ENCODE results near the gene PI4K2A. TPM values are rescaled to one million over a fixed set of nuclear protein-coding genes. Genes with fewer than 3 reads are reported as not detected.

PI4K2A gene
- 7.4 TPM for total RNA-seq
- polyA plus RNA-seq = 11.7 TPM

- Histone ChIP-seq H3K27ac (ENCODE audit: low read depth) (peak within 1 kb of the TSS; percentile 82), H3K36me3 (ENCODE audit: insufficient read depth) (peaks cover 2% of the 10 kb centered on the region), H3K4me3 (ENCODE audit: low read depth, low read length) (peak within 1 kb of the TSS; percentile 88), H3K4me1 (ENCODE audit: insufficient read depth) (no peaks in the 10 kb centered on the region)
- WGBS = 2% methylated on average over 54 of the region's 54 CpGs
- peak; percentile 96 for DNase-seq (ENCODE audit: extremely low spot score)
Measured at GRCh38 chr10:97640174-97640867, at the start of gene PI4K2A. Gene PI4K2A (plus strand): TSS chr10:97640671. CDS start chr10:97640743, 72 bp downstream.

- Histone ChIP-seq H3K27ac (ENCODE audit: low read depth) (no peak overlapping the region), H3K36me3 (ENCODE audit: insufficient read depth) (no peaks in the 10 kb centered on the region), H3K4me1 (ENCODE audit: insufficient read depth) (no peaks in the 10 kb centered on the region), H3K4me3 (ENCODE audit: low read depth, low read length) (no peak overlapping the region)
- WGBS = 65% methylated on average over 5 of the region's 5 CpGs
- no peak for DNase-seq (ENCODE audit: extremely low spot score)
Measured at GRCh38 chr10:97590748-97591495, 49.5 kb upstream of the PI4K2A start.

- WGBS = 45% methylated on average over 4 of the region's 4 CpGs
- Histone ChIP-seq H3K4me3 (ENCODE audit: low read depth, low read length) (no peak overlapping the region), H3K4me1 (ENCODE audit: insufficient read depth) (no peaks in the 10 kb centered on the region), H3K27ac (ENCODE audit: low read depth) (no peak overlapping the region), H3K36me3 (ENCODE audit: insufficient read depth) (no peaks in the 10 kb centered on the region)
- DNase-seq (ENCODE audit: extremely low spot score) = no peak
Measured at GRCh38 chr10:97593421-97593820, 47.0 kb upstream of the PI4K2A start.

GRCh38 chr10:97596101-97597082 lies 44.1 kb upstream of the PI4K2A start:
- WGBS = 46% methylated on average over 10 of the region's 10 CpGs
- H3K4me3 ChIP-seq (ENCODE audit: low read depth, low read length) = no peak overlapping the region
- no peaks in the 10 kb centered on the region for H3K4me1 ChIP-seq (ENCODE audit: insufficient read depth)
- no peaks in the 10 kb centered on the region for H3K36me3 ChIP-seq (ENCODE audit: insufficient read depth)
- no peak overlapping the region for H3K27ac ChIP-seq (ENCODE audit: low read depth)
- DNase-seq (ENCODE audit: extremely low spot score) = no peak

GRCh38 chr10:97597778-97598177 lies 42.7 kb upstream of the PI4K2A start:
- no peak for DNase-seq (ENCODE audit: extremely low spot score)
- Histone ChIP-seq H3K27ac (ENCODE audit: low read depth) (no peak overlapping the region), H3K36me3 (ENCODE audit: insufficient read depth) (no peaks in the 10 kb centered on the region), H3K4me1 (ENCODE audit: insufficient read depth) (no peaks in the 10 kb centered on the region), H3K4me3 (ENCODE audit: low read depth, low read length) (no peak overlapping the region)
- WGBS = 88% methylated on average over 2 of the region's 2 CpGs

GRCh38 chr10:97598407-97599271 lies 41.8 kb upstream of the PI4K2A start:
- Histone ChIP-seq H3K4me3 (ENCODE audit: low read depth, low read length) (no peak overlapping the region), H3K27ac (ENCODE audit: low read depth) (no peak overlapping the region), H3K36me3 (ENCODE audit: insufficient read depth) (no peaks in the 10 kb centered on the region), H3K4me1 (ENCODE audit: insufficient read depth) (no peaks in the 10 kb centered on the region)
- DNase-seq (ENCODE audit: extremely low spot score) = no peak
- 95% methylated on average over 19 of the region's 19 CpGs for WGBS

- H3K27ac ChIP-seq (ENCODE audit: low read depth) = no peak overlapping the region
- H3K4me1 ChIP-seq (ENCODE audit: insufficient read depth) = no peaks in the 10 kb centered on the region
- H3K36me3 ChIP-seq (ENCODE audit: insufficient read depth) = no peaks in the 10 kb centered on the region
- WGBS = 85% methylated on average over 6 of the region's 6 CpGs
- no peak for DNase-seq (ENCODE audit: extremely low spot score)
- no peak overlapping the region for H3K4me3 ChIP-seq (ENCODE audit: low read depth, low read length)
Measured at GRCh38 chr10:97599272-97599619, 41.2 kb upstream of the PI4K2A start.

GRCh38 chr10:97600616-97601015 lies 39.9 kb upstream of the PI4K2A start:
- H3K36me3 ChIP-seq (ENCODE audit: insufficient read depth) = no peaks in the 10 kb centered on the region
- no peak for DNase-seq (ENCODE audit: extremely low spot score)
- no peak overlapping the region for H3K4me3 ChIP-seq (ENCODE audit: low read depth, low read length)
- H3K27ac ChIP-seq (ENCODE audit: low read depth) = no peak overlapping the region
- H3K4me1 ChIP-seq (ENCODE audit: insufficient read depth) = no peaks in the 10 kb centered on the region
- 93% methylated on average over 1 of the region's 1 CpG for WGBS

- Histone ChIP-seq H3K4me1 (ENCODE audit: insufficient read depth) (no peaks in the 10 kb centered on the region), H3K27ac (ENCODE audit: low read depth) (no peak overlapping the region), H3K4me3 (ENCODE audit: low read depth, low read length) (no peak overlapping the region), H3K36me3 (ENCODE audit: insufficient read depth) (no peaks in the 10 kb centered on the region)
- 83% methylated on average over 21 of the region's 21 CpGs for WGBS
- no peak for DNase-seq (ENCODE audit: extremely low spot score)
Measured at GRCh38 chr10:97601268-97602215, 38.9 kb upstream of the PI4K2A start.

GRCh38 chr10:97607095-97607636 lies 33.3 kb upstream of the PI4K2A start:
- no peak for DNase-seq (ENCODE audit: extremely low spot score)

GRCh38 chr10:97608991-97609561 lies 31.4 kb upstream of the PI4K2A start:
- DNase-seq (ENCODE audit: extremely low spot score) = no peak

More at GRCh38 chr10:97607095-97607636, 33.3 kb upstream of the PI4K2A start:
- H3K4me3 ChIP-seq (ENCODE audit: low read depth, low read length) = no peak overlapping the region
- WGBS = 93% methylated on average over 5 of the region's 5 CpGs
- H3K36me3 ChIP-seq (ENCODE audit: insufficient read depth) = no peaks in the 10 kb centered on the region
- no peak overlapping the region for H3K27ac ChIP-seq (ENCODE audit: low read depth)
- no peaks in the 10 kb centered on the region for H3K4me1 ChIP-seq (ENCODE audit: insufficient read depth)

More at GRCh38 chr10:97608991-97609561, 31.4 kb upstream of the PI4K2A start:
- no peak overlapping the region for H3K4me3 ChIP-seq (ENCODE audit: low read depth, low read length)
- WGBS = 70% methylated on average over 13 of the region's 13 CpGs
- H3K27ac ChIP-seq (ENCODE audit: low read depth) = no peak overlapping the region
- H3K36me3 ChIP-seq (ENCODE audit: insufficient read depth) = no peaks in the 10 kb centered on the region
- H3K4me1 ChIP-seq (ENCODE audit: insufficient read depth) = no peaks in the 10 kb centered on the region

All from urinary bladder (tissue), 4 donors.